K562 treated with DMSO at 1 percent for 12 hours (cell line): ENCODE measurements around the gene ARV1. TPM values are rescaled to one million over a fixed set of nuclear protein-coding genes. Genes with fewer than 3 reads are reported as not detected.

ENCODE experiments used
- total RNA-seq: library from RNA; unstranded; fragments of 300-600 nt; gene quantifications from 2 replicates; pipeline ENCODE4 v1.2.3, GENCODE V29; 2022; ENCODE audit not compliant: insufficient read depth

Gene ARV1
- total RNA-seq, result 42.3 and 68.9 TPM in 2 replicates

GRCh38 chr1:230978491-230979388, at the start of gene ARV1, which contains the start of gene TTC13:
TSS of gene ARV1 (plus strand) at chr1:230979094. CDS start at chr1:230979106, 12 bp downstream.
TSS of gene TTC13 (minus strand) at chr1:230978861. CDS start at chr1:230978830, 31 bp downstream.

GRCh38 chr1:231040019-231040799, 61.3 kb downstream of the ARV1 start, which contains the start of gene FAM89A:
TSS of gene FAM89A (minus strand) at chr1:231040254. CDS start at chr1:231040211, 43 bp downstream.

Other genes starting within 250 kb of the ARV1 start
- not detected in 2 replicates for gene CAPN9, start 231.7 kb upstream of the ARV1 start, total RNA-seq
- 2.7 and 7.9 TPM in 2 replicates for gene C1orf198, start 110.6 kb upstream of the ARV1 start, total RNA-seq
- 3.4 and 16.5 TPM in 2 replicates for gene TTC13, start 233 bp upstream of the ARV1 start, total RNA-seq
- gene FAM89A, start 61.2 kb downstream of the ARV1 start, total RNA-seq, result 73.4 and 74.4 TPM in 2 replicates
- gene TRIM67, start 183.0 kb downstream of the ARV1 start, total RNA-seq, result 0.28 and 0.83 TPM in 2 replicates